Dermis blood vessel endothelial cell (primary cell): ENCODE results near the gene KRTAP25-1. TPM values are rescaled to one million over a fixed set of nuclear protein-coding genes. Genes with fewer than 3 reads are reported as not detected.

ENCODE experiments used
- DNase-seq: peaks from one replicate; pipeline ENCODE4 v3.0.0; 2010
- total RNA-seq: library from RNA; depleted of rRNA; stranded (reverse); fragments of >200 nt; gene quantifications from 2 replicates; pipeline ENCODE4 v1.2.3, GENCODE V29; 2014

The KRTAP25-1 gene
- total RNA-seq, 1 donor from 2014 or later = not detected

- no peak for DNase-seq
These were observed 40.5 kb downstream of the KRTAP25-1 start for GRCh38 chr21:30248844-30249243.

- DNase-seq = no peak
These were observed 44.3 kb downstream of the KRTAP25-1 start for GRCh38 chr21:30245061-30245460.

GRCh38 chr21:30243691-30244090, 45.6 kb downstream of the KRTAP25-1 start:
- no peak for DNase-seq

GRCh38 chr21:30240661-30241060, 48.7 kb downstream of the KRTAP25-1 start:
- DNase-seq = no peak

Other genes with a start within 250 kb of the KRTAP25-1 start
- gene CLDN17, start 122.7 kb downstream of the KRTAP25-1 start, total RNA-seq = not detected in 2 replicates
- gene CLDN8, start 73.4 kb downstream of the KRTAP25-1 start, total RNA-seq = not detected in 2 replicates
- not detected in 2 replicates for gene KRTAP24-1, start 6.6 kb downstream of the KRTAP25-1 start, total RNA-seq
- gene KRTAP26-1, start 30.8 kb upstream of the KRTAP25-1 start, total RNA-seq = not detected in 2 replicates
- not detected in 2 replicates for gene KRTAP27-1, start 48.2 kb upstream of the KRTAP25-1 start, total RNA-seq
- gene KRTAP23-1, start 59.1 kb upstream of the KRTAP25-1 start, total RNA-seq = not detected in 2 replicates
- not detected in 2 replicates for gene KRTAP13-2, start 82.8 kb upstream of the KRTAP25-1 start, total RNA-seq
- not detected in 2 replicates for gene KRTAP13-1, start 106.5 kb upstream of the KRTAP25-1 start, total RNA-seq
- not detected in 2 replicates for gene KRTAP13-3, start 136.4 kb upstream of the KRTAP25-1 start, total RNA-seq
- gene KRTAP13-4, start 140.7 kb upstream of the KRTAP25-1 start, total RNA-seq = not detected in 2 replicates
- not detected in 2 replicates for gene KRTAP15-1, start 150.8 kb upstream of the KRTAP25-1 start, total RNA-seq
- not detected in 2 replicates for gene KRTAP19-1, start 190.9 kb upstream of the KRTAP25-1 start, total RNA-seq
- gene KRTAP19-2, start 197.9 kb upstream of the KRTAP25-1 start, total RNA-seq = not detected in 2 replicates
- not detected in 2 replicates for gene KRTAP19-3, start 202.5 kb upstream of the KRTAP25-1 start, total RNA-seq
- gene KRTAP19-4, start 207.7 kb upstream of the KRTAP25-1 start, total RNA-seq = not detected in 2 replicates
- not detected in 2 replicates for gene KRTAP19-5, start 212.6 kb upstream of the KRTAP25-1 start, total RNA-seq